ENCODE measurements around the gene GET4.
"Not testable (repeated sequence)": the region's sequence is repeated elsewhere in the genome, so short reads cannot be mapped to it uniquely, and the experiment has no call there.

The GET4 gene

DNA sequence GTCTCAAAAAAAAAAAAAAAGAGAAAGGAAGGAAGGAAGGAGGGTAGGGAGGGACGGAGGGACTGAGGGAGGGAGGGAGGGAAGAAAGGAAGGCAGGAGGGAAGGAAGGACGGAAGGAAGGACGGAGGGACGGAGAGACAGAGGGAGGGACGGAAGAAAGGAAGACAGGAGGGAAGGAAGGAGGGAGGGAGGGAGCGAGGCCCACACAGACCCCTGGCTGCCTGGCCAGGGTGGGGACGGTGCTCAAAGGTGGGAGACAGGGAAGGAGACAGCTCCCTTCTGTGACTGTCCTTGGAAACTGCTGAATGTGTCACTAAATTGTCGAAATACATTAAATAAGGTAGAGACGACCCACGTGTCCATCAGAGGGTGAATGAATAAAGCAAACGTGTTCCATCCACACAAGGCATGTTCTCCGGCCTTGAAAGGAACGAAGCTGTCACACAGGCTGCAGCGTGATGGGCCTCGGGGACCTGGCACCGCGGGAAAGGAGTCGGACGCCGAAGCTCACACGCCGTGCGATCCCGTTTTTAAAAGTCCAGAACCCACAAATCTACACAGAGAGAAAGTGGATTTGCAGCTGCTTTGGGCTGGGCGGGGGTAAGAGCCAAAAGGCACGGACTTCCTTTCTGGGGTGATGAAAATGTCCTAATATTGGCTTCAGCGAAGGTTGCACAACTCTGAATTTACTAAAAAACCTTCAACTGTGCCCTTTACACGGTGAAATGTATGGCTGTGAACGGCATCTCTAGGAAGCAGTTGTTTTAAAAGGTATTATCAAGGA lies 54.8 kb downstream of the GET4 start:
- DNase-seq (ENCODE audit: low read depth), result no peak

- no peak for DNase-seq (ENCODE audit: low read depth)
Measured at GRCh38 chr7:931871-932650, 55.7 kb downstream of the GET4 start.

DNA sequence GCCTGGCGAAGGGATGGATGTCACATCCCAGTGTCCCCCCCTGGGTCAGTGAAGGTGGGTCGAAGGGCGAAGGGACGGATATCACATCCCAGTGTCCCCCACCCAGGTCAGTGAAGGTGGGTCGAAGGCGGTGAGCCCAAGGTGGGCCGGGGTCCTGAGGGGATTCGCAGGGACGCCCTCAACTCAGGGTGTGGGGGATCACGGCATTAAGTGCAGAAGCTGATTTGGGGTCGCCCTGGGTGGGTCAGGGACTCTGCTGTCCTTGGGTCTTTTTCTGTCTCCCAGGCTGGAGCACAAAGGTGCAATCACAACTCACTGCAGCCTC lies 56.3 kb downstream of the GET4 start:
- DNase-seq (ENCODE audit: low read depth), result no peak

DNA sequence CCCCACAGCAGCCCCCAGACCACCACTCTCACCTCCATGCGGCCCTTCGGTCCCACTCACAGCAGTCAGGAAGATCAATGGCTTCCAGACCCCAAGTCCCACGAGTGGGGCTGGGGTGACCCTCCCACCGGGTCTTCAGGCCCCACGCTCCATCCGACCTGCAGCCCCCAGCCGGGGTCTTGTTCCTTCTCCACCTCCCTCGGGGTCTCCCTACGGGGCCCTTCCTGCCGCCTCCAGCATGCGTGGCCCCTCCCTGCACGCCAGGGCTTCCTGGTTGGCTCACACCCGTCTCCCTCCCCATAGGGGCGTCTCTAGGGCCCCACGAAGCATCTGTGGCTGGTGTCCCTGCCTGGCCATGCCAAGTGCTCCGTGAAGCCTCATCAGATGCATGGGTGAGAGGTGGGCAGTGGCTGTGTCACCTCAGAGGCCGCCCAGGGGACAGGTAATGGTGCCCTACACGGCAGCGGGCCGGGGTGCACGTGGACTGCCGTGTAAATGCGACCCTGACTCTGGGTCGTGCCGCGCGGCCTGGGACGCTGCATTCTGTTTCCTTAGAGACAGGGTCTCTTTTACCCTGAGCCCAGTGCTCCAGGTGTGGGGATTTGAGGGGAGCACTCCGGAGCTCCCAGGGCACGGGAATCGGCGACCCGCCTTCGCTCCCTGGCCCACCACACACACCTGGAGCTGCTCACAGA lies 58.3 kb downstream of the GET4 start:
- no peak for DNase-seq (ENCODE audit: low read depth)

- DNase-seq (ENCODE audit: low read depth), result no peak
Measured at GRCh38 chr7:935164-935873, 59.0 kb downstream of the GET4 start.

DNA sequence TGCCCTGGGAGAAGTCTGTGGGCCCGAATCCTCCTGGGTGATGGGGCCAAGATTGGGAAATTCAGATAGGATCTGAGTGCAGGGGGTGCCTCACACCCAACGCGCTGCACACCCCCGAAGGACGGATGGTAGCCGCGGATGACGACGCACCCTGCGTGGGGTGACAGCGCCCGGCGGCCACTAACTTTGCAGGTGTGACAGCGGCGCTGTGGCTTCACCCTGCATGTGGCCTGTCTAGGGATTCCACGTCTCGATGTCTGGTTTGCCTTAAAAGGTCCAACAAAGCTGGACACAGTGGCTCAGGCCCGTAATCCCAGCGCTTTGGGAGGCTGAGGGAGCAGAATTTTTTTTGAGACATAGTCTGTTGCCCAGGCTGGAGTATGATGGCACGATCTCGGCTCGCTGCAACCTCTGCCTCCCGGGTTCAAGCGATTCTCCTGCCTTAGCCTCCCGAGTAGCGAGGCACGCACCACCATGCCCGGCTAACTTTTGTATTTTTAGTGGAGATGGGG lies 59.6 kb downstream of the GET4 start:
- DNase-seq (ENCODE audit: low read depth), result no peak

DNA sequence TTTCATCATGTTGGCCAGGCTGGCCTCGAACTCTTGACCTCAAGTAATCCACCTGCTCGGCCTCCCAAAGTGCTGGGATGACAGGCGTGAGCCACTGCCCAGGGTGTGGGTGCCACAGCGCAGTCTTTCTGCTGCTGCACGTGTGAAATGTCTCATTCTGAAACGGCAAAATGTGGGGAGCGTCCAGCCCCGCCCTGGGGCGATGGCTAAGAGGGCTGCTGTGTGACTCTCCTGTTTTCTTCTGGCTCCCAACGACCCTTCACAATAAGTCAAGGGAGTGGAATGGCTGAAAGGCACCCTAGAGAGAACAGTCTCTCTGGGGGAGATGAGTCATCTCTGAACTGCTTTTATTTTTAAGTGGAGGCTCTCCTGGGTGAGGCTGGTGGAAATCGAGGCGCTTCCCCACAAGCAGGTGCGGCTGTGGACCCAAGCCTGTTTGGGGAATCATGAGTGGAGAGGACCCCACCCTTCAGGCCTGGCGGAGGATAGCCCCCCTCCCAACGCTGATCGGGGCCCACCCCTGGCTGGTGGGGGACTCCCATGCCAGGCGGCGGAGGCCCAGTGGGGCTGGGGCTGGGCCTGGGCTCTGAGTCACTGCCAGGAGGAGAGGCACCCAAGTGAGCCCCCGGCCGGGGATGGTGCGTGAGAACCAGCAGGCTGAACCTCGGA lies 60.2 kb downstream of the GET4 start:
- no peak for DNase-seq (ENCODE audit: low read depth)

- no peak for DNase-seq (ENCODE audit: low read depth)
Measured at GRCh38 chr7:937856-938484, 61.6 kb downstream of the GET4 start.

DNA sequence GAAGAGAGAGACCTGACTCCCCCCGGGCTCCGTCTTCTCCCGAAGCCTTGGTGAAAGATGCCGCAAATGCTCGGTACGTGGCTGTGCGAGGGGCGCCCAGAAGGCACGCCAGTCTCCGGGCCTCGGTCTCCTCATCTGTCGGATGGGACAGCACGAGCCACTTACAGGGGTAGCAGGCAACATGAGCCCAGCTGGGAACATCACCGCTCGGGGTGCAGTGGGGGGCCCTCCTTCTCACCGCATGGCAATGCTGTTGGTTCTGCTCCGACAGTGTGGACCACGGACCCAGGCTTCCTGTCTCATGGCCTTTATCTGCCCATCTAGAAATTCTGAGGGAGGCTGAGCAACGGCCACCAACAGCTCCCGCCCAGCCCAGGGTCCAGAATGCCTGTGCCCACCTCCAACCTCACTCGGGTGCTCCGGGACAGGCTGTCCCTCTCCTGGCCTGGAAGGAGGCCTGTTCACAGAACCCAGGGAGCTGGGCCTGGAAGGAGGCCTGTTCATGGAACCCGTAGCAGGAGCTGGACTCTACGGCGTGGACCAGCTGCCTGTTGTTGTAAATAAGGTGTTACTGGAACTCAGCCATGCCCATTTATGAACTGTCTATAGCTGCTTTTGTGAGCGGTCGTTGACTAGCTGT lies 62.3 kb downstream of the GET4 start:
- no peak for DNase-seq (ENCODE audit: low read depth)

DNA sequence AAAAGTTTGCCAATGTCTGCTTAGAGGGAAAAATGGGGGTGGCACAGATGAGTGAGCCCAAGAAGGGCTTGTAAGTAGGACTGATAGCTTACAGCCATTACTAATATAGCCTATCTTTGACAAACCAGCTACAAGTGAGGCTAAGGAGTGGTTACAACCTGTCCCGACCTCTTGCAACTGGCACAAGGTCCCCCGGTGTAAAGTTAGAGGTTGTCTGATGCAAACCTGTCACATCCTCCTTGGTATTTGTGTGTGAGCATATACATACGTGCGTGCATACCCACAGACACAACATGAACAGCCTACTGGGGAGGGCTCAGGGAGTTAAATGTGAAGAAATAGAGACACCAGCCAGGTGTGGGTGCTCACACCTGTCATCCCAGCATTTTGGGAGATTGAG lies 63.5 kb downstream of the GET4 start:
- DNase-seq (ENCODE audit: low read depth), result no peak

- no peak for DNase-seq (ENCODE audit: low read depth)
Measured at GRCh38 chr7:940599-941408, 64.5 kb downstream of the GET4 start.

DNA sequence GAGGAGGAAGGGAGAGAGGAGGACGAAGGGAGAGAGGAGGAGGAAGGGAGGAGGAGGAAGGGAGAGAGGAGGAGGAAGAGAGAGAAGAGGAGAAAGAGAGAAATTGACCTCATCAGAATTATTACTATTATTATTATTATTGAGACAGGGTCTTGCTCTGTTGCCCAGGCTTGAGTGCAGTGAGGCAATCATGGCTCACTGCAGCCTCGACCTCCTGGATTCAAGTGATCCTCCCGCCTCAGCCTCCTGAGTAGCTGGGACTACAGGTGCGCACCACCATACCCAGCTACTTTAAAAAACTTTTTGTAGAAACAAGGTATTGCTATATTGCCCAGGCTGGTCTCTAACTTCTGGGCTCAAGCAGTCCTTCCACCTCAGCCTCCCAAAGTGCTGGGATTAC lies 67.4 kb downstream of the GET4 start:
- DNase-seq (ENCODE audit: low read depth), result not testable (repeated sequence)

DNA sequence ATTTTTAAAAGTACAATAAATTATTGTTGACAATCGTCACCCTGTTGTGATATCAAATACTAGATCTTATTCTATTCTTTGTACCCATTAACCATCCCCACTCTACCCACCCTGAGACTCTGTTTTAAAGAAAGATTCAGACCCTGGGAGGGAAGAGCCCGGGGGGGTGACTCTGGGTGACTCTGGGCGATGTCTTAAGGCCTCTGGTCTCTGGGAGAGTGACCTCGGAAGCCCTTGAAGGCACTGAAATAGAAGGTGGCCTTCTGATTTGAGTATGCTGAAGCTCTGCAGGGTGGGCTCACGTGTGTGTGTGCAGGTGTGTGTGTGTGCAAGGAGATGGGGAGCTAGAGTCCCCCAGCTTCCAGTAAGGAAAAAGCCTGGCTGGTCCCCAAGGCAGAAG lies 68.4 kb downstream of the GET4 start:
- no peak for DNase-seq (ENCODE audit: low read depth)

- no peak for DNase-seq (ENCODE audit: low read depth)
Measured at GRCh38 chr7:945147-945555, 68.8 kb downstream of the GET4 start.

DNA sequence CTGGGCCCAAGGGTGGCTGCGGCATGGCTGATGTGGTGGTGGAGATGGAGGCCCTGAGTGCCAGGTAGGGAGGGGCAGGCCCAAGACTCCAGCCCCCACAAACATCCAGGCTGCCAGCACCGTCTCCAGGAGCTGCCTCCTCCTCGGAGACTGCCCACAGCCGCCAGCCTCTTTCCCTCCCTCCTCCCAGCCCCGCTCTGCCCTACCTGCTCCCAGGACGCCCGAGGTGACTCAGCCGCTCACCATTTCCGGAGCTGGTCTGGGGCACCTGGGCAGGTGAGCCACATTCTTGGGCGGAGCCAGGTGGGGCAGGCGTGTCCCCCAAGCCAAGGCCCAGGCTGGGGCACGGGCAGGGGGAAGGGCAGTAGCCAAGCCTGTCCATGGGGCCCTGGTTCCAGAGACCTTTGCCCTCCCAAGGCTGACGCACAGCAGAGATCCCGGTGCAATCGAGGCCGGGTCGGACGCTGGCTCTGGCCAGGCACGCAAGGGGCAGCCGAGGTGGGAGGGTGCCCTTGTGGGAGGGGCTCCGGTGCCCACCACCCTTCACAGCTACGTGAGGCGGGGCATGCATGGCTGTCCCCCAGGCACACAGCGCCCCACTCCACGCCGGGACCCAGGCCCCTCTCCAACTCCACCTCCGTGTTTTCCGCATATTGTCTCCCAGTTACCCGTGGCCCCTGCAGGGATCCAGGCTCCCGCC lies 69.4 kb downstream of the GET4 start:
- DNase-seq (ENCODE audit: low read depth), result no peak

Measured in HS-5 (cell line).